ENCODE measurements around the gene SURF2.
A peak's percentile ranks its signal among the peaks of the same experiment; 100 is the strongest.

Gene SURF2

GRCh38 chr9:133354766-133355165 is 1.6 kb upstream of the SURF2 start:
- DNase-seq (ENCODE audit: low read depth, low spot score), result no peak
- H3K9ac ChIP-seq (ENCODE audit: insufficient read length), result no peak overlapping the region
- TF ChIP-seq EZH2 (IDR thresholded peaks at IDR 0.05) (no peak), POLR2AphosphoS5 (IDR thresholded peaks at IDR 0.05; ENCODE audit: borderline replicate concordance, low read depth, low read length) (no peak), FOXP2 (optimal IDR thresholded peaks at IDR 0.05; ENCODE audit: control extremely low read depth, extremely low read length, insufficient read depth) (no peak)
- H3K27ac ChIP-seq, result no peak overlapping the region
- H3K36me3 ChIP-seq (ENCODE audit: insufficient read depth, low read length), result peaks cover 32% of the 10 kb centered on the region
- no peaks in the 10 kb centered on the region for H3K9me3 ChIP-seq (ENCODE audit: low read depth, low read length)
- H3K4me3 ChIP-seq, result peak overlapping the region; percentile 92; the same call in 1 of the 2 replicates

GRCh38 chr9:133355881-133356357 is 431 bp upstream of the SURF2 start:
- peaks cover 30% of the 10 kb centered on the region for H3K36me3 ChIP-seq (ENCODE audit: insufficient read depth, low read length)
- H3K27ac ChIP-seq, result peak overlapping the region; percentile 62; the same call in 1 of the 2 replicates
- TF ChIP-seq POLR2AphosphoS5 (IDR thresholded peaks at IDR 0.05; ENCODE audit: borderline replicate concordance, low read depth, low read length), result no peak
- no peak for TF ChIP-seq FOXP2 (optimal IDR thresholded peaks at IDR 0.05; ENCODE audit: control extremely low read depth, extremely low read length, insufficient read depth)
- no peak for TF ChIP-seq EZH2 (IDR thresholded peaks at IDR 0.05)
- no peak for DNase-seq (ENCODE audit: low read depth, low spot score)
- peak overlapping the region; percentile 85 for H3K9ac ChIP-seq (ENCODE audit: insufficient read length)
- no peaks in the 10 kb centered on the region for H3K9me3 ChIP-seq (ENCODE audit: low read depth, low read length)
- H3K4me3 ChIP-seq, result peak overlapping the region; percentile 92

- Histone ChIP-seq H3K36me3 (ENCODE audit: insufficient read depth, low read length) (peaks cover 30% of the 10 kb centered on the region), H3K27ac (no peak overlapping the region), H3K9me3 (ENCODE audit: low read depth, low read length) (no peaks in the 10 kb centered on the region), H3K4me3 (peak overlapping the region; percentile 92), H3K9ac (ENCODE audit: insufficient read length) (no peak overlapping the region)
- TF ChIP-seq POLR2AphosphoS5 (IDR thresholded peaks at IDR 0.05; ENCODE audit: borderline replicate concordance, low read depth, low read length) (no peak), EZH2 (IDR thresholded peaks at IDR 0.05) (no peak), FOXP2 (optimal IDR thresholded peaks at IDR 0.05; ENCODE audit: control extremely low read depth, extremely low read length, insufficient read depth) (no peak)
- no peak for DNase-seq (ENCODE audit: low read depth, low spot score)
Measured at GRCh38 chr9:133357656-133358055, 1.3 kb downstream of the SURF2 start.

- Histone ChIP-seq H3K27ac (no peak overlapping the region), H3K36me3 (ENCODE audit: insufficient read depth, low read length) (peaks cover 43% of the 10 kb centered on the region), H3K4me3 (no peak overlapping the region), H3K9ac (ENCODE audit: insufficient read length) (no peak overlapping the region), H3K9me3 (ENCODE audit: low read depth, low read length) (no peaks in the 10 kb centered on the region)
- no peak for DNase-seq (ENCODE audit: low read depth, low spot score)
- TF ChIP-seq FOXP2 (optimal IDR thresholded peaks at IDR 0.05; ENCODE audit: control extremely low read depth, extremely low read length, insufficient read depth), result no peak
- TF ChIP-seq EZH2 (IDR thresholded peaks at IDR 0.05), result no peak
- TF ChIP-seq POLR2AphosphoS5 (IDR thresholded peaks at IDR 0.05; ENCODE audit: borderline replicate concordance, low read depth, low read length), result no peak
Measured at GRCh38 chr9:133359399-133360175, 3.2 kb downstream of the SURF2 start.

- peak overlapping the region; percentile 36; the same call in 1 of the 2 replicates for H3K27ac ChIP-seq
- H3K9ac ChIP-seq (ENCODE audit: insufficient read length), result no peak overlapping the region
- no peak overlapping the region for H3K4me3 ChIP-seq
- TF ChIP-seq POLR2AphosphoS5 (IDR thresholded peaks at IDR 0.05; ENCODE audit: borderline replicate concordance, low read depth, low read length) (no peak), EZH2 (IDR thresholded peaks at IDR 0.05) (no peak), FOXP2 (optimal IDR thresholded peaks at IDR 0.05; ENCODE audit: control extremely low read depth, extremely low read length, insufficient read depth) (no peak)
- H3K36me3 ChIP-seq (ENCODE audit: insufficient read depth, low read length), result peaks cover 54% of the 10 kb centered on the region
- H3K9me3 ChIP-seq (ENCODE audit: low read depth, low read length), result no peaks in the 10 kb centered on the region
- DNase-seq (ENCODE audit: low read depth, low spot score), result no peak
Measured at GRCh38 chr9:133360400-133361393, 4.3 kb downstream of the SURF2 start.

- H3K9me3 ChIP-seq (ENCODE audit: low read depth, low read length), result no peaks in the 10 kb centered on the region
- no peak overlapping the region for H3K9ac ChIP-seq (ENCODE audit: insufficient read length)
- peaks cover 63% of the 10 kb centered on the region for H3K36me3 ChIP-seq (ENCODE audit: insufficient read depth, low read length)
- H3K4me3 ChIP-seq, result no peak overlapping the region
- no peak overlapping the region for H3K27ac ChIP-seq
- TF ChIP-seq POLR2AphosphoS5 (IDR thresholded peaks at IDR 0.05; ENCODE audit: borderline replicate concordance, low read depth, low read length), result no peak
- TF ChIP-seq EZH2 (IDR thresholded peaks at IDR 0.05), result no peak
- DNase-seq (ENCODE audit: low read depth, low spot score), result no peak
Measured at GRCh38 chr9:133361507-133362092, 5.2 kb downstream of the SURF2 start.

- TF ChIP-seq EZH2 (IDR thresholded peaks at IDR 0.05) (no peak), FOXP2 (optimal IDR thresholded peaks at IDR 0.05; ENCODE audit: control extremely low read depth, extremely low read length, insufficient read depth) (no peak), POLR2AphosphoS5 (IDR thresholded peaks at IDR 0.05; ENCODE audit: borderline replicate concordance, low read depth, low read length) (no peak)
Measured at GRCh38 chr9:133362359-133363044, 6.2 kb downstream of the SURF2 start.

More at GRCh38 chr9:133362359-133363044, 6.2 kb downstream of the SURF2 start:
- H3K27ac ChIP-seq, result no peak overlapping the region
- H3K4me3 ChIP-seq, result no peak overlapping the region
- DNase-seq (ENCODE audit: low read depth, low spot score), result no peak
- H3K9ac ChIP-seq (ENCODE audit: insufficient read length), result no peak overlapping the region
- H3K9me3 ChIP-seq (ENCODE audit: low read depth, low read length), result no peaks in the 10 kb centered on the region
- H3K36me3 ChIP-seq (ENCODE audit: insufficient read depth, low read length), result peaks cover 72% of the 10 kb centered on the region
